NCI-H345 treated with DMSO at 0.1 percent for 48 hours (cell line): ENCODE results near the gene C9orf153.
"Not testable (repeated sequence)": the region's sequence is repeated elsewhere in the genome, so short reads cannot be mapped to it uniquely, and the experiment has no call there.

Experiments used
- DNase-seq: peaks from one replicate; lab custom pipeline; 2025; ENCODE audit not compliant: unreplicated experiment; lab: John Stamatoyannopoulos, UW

The C9orf153 gene

GRCh38 chr9:86259557-86259956, at the start of gene C9orf153:
Gene C9orf153 (minus strand): TSS chr9:86259657. CDS start chr9:86229603, 30,054 bp downstream.
- no peak for DNase-seq

GRCh38 chr9:86308687-86309086, 49.2 kb upstream of the C9orf153 start:
- DNase-seq = no peak

- no peak for DNase-seq
Measured at GRCh38 chr9:86304236-86304730, 44.8 kb upstream of the C9orf153 start.

GRCh38 chr9:86303316-86303975, 44.0 kb upstream of the C9orf153 start:
- DNase-seq = no peak

DNA sequence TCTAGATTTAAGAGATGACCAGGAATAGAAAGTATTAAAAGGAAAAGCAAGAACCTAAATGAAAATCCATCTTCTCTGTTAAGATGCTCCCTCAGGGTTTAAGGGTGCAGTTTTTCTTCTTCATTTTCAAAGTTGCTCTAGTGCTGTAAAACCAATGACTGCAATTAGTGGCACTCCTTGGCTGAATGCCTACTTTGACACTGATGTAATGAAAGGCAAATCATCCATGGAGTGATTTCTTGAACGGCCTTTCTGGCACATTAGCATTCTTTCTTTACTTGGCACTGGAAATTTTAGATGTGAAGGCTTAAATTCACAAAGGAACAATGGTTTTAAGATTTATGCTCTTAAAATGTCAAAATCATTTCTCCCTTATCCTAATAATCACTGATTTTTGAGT, 42.2 kb upstream of the C9orf153 start:
- no peak for DNase-seq

- DNase-seq = no peak
Measured at GRCh38 chr9:86300701-86301100, 41.2 kb upstream of the C9orf153 start.

DNA sequence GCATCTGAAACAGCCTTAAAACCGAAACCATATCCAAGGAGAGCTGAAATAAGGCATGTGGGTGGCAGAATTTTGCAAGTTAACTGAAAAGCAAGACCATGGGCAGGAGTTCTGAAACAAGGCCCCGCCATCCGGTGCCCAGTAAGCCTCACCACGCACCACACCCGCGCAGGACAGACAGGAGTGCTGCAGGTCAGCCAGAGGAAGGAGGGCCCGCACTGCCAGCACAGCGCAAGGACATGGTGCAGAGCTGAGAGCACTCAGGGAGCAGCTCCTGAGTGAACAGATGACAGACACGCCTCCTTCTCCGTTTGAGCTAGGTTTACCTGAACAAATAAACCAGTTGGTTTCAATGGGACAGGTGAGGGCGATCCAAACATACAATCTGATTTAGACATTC, 39.4 kb upstream of the C9orf153 start:
- DNase-seq = no peak

DNA sequence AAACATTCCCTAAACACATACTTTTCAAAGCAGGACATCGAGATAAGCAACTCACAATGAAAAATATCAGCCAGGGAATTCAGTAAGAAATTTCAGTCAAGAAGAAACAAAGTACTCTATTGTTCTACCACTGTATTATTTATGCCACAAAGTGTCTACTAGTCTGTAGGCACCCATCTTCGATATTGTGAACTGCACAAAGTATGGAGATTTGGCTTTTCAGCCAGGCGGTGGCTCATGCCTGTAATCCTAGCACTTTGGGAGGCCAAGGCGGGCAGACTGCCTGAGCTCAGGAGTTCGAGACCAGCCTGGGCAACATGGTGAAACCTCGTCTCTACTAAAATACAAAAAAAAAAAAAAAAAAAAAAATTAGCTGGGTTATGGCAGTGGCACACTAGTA, 30.9 kb upstream of the C9orf153 start:
- not testable (repeated sequence) for DNase-seq

- no peak for DNase-seq
Measured at GRCh38 chr9:86288499-86289198, 29.2 kb upstream of the C9orf153 start.

DNA sequence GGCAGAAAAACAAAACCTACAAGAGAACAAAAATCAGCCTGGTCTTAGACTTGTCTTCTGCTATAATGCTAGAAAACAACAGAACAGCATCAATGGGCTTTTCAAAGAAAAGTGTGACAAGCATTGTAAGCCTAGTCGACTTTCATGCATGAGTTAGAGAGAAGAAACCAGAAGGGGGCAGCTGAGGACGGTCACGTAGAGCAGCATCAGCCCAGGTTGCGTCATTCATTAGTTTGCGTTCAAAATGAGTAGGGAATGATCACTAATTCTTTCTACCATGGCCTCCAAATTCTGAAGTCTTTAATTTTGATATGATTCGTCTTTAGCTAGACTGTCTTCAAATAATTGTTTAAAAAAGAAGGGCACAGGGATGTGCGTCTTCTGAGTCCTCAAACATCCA, 27.6 kb upstream of the C9orf153 start:
- peak; percentile 42 for DNase-seq

DNA sequence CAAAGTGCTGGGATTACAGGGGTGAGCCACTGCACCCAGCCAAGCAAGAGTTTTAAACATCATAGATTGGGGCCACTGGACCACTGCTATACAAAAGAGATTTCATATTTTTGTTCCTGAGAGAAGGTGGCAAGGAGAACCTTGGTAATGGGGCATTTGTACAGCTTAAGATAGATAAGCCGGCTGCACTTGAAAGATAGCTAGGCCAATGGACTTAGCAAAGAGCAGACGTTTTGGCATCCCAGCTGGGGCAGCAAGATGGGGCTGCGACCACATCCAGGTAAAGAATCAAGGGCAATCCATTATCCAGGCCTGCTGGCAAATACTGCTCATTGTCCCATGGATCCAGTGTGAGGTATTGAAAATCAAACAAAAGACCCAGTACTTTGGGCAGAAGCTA, 26.8 kb upstream of the C9orf153 start:
- DNase-seq = no peak

DNA sequence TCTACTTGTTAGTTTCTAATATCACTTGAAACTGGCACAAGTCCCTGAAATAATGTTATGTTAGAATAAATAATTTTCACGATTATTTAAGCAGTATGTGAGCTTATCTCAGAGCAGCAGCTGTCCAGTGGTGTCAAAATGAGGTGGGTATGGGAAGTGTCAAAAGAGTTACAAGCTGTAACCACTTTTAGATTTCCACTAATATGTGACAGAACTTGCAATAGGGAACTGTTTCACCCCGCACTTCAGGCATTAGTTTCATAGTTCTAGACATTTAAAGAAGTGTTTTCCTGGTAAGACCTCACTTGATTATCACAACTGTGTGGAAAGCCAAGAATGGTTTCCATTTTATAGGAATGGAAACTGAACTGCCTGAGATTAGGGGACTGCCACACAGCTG, 25.8 kb upstream of the C9orf153 start:
- DNase-seq = no peak

DNA sequence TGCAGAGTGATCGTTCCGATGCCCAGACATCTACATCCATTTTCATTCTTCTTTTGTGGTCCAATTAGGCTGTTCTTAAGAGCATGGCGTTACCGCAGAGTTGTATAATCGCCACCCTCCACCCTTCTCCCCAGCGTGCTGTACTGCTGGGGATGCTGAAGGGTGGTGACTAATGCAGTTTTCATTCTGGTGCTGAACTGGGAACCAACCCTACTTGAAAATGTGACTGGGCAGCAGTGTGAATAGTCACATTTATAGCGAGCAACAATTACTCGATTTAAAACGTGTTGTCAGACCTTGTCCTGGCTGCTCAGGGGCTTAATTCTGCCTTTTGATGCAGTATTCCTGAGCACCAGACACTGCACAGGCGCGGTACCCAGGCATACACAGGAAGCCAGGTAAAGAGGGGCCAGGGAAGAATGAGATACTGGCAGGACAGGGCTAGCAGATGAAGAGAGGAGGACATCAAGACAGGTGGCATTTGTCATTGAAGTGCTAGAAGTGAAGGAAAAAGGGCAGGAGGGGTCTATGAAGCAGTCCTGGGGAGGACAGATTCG, 23.6 kb upstream of the C9orf153 start:
- no peak for DNase-seq

DNA sequence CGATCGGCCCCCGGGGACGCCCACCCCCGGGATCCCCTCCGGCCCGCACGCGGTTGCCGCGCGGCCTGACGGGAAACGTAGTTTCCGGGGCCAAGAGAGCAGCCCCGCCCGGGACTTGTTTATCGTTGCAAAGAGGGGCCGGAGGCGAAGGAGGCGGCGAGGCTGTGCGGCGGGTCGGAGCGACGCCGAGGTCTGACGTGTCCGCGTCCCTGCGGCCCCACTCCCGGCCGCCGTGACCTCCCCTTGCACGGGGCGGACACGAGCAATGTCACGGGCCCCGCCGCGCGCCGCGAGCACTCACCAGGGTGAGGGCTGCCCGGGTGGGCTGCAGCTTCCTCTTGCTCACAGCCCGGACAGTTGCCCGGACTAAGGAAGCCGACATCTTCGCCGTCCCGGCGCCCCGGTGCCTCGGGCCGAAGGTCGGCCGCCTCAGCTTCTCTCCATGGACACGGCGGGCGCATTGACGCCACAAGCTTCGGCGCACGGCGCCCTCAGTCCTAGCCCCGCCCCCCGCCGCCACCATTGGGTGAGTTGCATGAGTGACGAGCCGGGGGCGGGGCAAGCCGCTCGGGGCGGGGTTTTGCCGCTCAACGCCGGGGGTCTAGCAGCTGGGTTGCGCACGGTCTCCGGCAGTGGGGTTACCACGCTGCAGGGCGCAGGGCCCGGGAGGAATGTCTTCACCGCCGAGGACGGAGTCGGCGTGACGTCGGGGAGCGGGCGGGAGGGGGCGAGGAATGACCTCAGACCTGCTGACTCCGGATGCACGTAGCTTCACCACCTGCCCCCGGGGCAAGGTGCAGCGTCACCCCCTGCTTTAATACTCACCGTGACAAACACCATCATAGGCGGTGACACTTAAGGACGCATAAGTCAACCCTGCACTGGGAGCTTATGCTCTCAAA, 22.9 kb upstream of the C9orf153 start, which contains the start of gene ISCA1:
ISCA1 (minus strand) TSS at position 462 of the 902 bp plus-strand sequence; CDS start at position 382, 80 bp downstream.
- DNase-seq = peak; percentile 71

- DNase-seq = no peak
Measured at GRCh38 chr9:86281593-86282076, 22.2 kb upstream of the C9orf153 start.

DNA sequence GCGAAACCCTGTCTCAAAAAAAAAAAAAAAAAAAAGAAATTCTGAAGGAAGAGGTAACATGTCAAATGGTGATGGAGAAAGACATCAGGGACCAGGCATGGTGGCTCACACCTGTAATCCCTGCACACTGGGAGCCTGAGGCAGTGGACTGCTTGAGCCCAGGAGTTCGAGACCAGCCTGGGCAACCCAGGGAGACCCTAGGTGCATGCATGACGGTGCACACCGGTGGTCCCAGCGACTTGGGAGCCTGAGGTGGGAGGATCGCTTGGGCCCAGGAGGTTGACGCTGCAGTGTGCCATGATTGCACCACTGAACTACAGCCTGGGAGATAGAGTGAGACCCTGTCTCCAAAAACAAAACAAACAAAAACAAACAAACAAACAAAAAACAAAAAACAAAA, 21.1 kb upstream of the C9orf153 start:
- DNase-seq = no peak

DNA sequence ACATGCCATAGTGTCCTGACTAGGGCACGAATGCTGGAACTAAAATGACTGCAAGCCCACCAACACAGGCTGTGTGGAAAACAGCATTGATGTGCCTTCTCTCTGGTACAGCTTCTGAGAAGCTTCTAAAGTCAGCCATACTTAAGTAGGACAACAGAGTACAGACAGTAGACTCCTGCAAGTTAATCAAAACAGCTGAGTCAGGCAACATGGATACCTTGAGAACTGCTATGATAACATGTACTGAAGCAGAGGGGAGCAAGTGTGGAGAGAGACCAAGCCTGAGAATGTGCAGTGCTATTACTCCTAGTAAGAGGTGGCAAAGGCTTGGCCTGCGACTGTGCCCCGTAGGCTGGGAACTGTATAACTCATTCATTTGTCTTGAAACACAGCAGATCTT, 20.4 kb upstream of the C9orf153 start:
- DNase-seq = no peak

DNA sequence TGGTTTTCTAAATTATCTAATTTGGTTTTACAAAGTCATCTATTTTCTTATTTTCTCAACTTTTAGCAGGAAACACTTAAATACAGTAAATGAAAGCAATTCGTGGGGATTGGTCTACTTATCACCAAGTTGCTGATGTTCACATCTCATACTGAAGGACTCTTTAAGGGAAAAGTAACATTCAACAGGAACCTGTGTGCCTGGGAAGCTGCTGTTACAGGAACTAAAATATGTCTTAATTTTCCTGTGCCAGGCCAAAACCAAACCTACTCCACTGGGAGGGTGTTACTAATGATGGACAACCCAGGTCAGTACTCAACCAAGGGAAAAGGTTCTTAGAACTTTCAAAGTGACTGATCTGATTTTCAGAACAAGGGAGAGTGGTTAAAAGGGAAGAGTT, 17.6 kb upstream of the C9orf153 start:
- no peak for DNase-seq

- no peak for DNase-seq
Measured at GRCh38 chr9:86275962-86276361, 16.5 kb upstream of the C9orf153 start.

GRCh38 chr9:86274821-86275643, 15.6 kb upstream of the C9orf153 start:
- no peak for DNase-seq
